ENCODE measurements around the gene BHLHE23.
"Not testable (repeated sequence)": the region's sequence is repeated elsewhere in the genome, so short reads cannot be mapped to it uniquely, and the experiment has no call there.

Gene BHLHE23

DNA sequence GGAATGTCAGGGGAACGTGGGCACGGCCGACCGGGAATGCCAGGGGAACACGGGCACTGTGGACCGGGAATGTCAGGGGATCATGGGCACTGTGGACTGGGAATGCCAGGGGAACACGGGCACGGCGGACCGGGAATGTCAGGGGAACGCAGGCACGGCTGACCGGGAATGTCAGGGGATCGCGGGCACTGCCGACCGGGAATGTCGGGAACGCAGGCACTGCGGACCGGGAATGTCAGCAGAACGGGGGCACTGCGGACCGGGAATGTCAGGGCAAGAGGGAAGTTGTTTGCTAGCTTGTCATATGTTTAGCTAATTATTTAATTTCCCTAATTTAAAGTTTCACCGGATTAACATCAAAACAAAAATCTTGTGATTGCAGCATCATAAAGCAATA is 37.4 kb upstream of the BHLHE23 start:
- no peaks in the 10 kb centered on the region for H3K27me3 ChIP-seq
- no peak overlapping the region for H3K4me3 ChIP-seq
- no peak overlapping the region for H3K9ac ChIP-seq
- no peaks in the 10 kb centered on the region for H4K20me1 ChIP-seq
- no peak overlapping the region for H3K4me2 ChIP-seq
- H3K36me3 ChIP-seq = no peaks in the 10 kb centered on the region
- H3K27ac ChIP-seq = no peak overlapping the region
- peaks cover 14% of the 10 kb centered on the region; the same call in 1 of the 2 replicates for H3K9me3 ChIP-seq
- peaks cover 26% of the 10 kb centered on the region for H3K4me1 ChIP-seq
- no peak for TF ChIP-seq Cebpa-rat (IDR thresholded peaks at IDR 0.05)

DNA sequence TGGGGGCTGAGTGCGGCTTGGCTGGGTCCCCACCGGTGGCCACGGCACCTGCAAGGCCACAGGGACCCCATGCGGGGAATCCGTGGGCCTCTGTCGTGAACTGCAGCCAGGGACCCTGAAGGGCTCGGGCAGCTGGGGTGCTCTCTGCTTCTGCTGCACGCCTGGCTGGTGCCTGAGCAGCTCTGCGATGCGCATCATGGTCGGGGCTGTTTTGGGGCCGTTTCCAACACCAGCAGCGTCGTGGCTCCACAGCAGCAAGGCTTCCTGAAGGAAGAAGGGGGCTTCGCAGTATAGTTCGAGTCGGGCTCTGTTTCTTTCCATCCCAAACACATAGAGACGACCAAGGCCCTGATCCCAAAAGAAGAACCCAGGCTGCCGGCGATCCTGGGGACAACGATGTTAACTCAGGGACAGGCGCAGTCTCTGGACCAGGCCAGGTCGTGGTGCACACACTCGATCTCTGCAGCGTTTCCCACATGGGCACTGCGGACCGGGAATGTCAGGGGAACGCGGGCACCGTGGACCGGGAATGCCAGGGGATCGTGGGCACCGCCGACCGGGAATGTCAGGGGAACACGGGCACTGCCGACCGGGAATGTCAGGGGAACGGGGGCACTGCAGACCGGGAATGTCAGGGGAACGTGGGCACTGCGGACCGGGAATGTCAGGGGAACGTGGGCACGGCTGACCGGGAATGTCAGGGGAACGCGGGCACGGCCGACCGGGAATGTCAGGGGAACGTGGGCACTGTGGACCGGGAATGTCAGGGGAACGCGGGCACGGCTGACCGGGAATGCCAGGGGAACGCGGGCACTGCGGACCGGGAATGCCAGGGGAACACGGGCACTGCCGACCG is 36.8 kb upstream of the BHLHE23 start:
- no peaks in the 10 kb centered on the region for H3K36me3 ChIP-seq
- H3K4me3 ChIP-seq = no peak overlapping the region

DNA sequence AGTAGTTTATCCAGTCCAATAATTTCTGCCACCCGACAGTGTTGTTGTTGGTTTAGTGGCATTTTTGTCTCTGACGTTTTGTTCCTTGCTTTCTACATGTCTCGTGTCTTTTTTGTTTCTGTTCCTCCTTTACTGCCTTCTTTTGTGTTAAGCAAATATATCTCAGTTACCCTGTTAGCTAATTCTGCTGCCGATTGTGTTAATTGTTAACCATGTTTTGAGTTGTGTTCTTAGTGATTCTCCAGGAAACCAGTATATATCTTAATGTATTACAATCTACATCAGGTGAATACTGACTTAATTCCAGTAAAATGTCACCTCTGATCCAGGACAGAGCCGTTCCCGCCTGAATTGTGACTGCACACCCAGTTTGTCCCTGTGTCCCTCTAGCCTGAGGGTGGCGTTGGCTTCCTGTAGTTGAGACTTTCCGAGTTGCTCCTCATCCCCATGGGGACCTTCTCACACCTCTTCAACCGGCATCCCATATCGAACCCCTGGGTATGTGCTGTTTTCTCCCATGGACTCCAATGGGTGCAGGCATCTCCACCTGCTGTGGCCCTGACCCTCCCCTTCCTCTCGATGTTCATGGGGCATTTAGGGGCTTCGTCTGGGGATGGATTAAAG is 35.8 kb upstream of the BHLHE23 start:
- H3K4me1 ChIP-seq = peaks cover 42% of the 10 kb centered on the region
- no peak for TF ChIP-seq Cebpa-rat (IDR thresholded peaks at IDR 0.05)
- H3K9ac ChIP-seq = no peak overlapping the region
- peaks cover 1% of the 10 kb centered on the region; the same call in 1 of the 2 replicates for H3K9me3 ChIP-seq
- no peak overlapping the region for H3K4me2 ChIP-seq
- no peak overlapping the region for H3K27ac ChIP-seq
- H3K27me3 ChIP-seq = no peaks in the 10 kb centered on the region
- H3K36me3 ChIP-seq = no peaks in the 10 kb centered on the region
- no peaks in the 10 kb centered on the region for H4K20me1 ChIP-seq
- H3K4me3 ChIP-seq = no peak overlapping the region

More for the DNA sequence above, 36.8 kb upstream of the BHLHE23 start:
- H4K20me1 ChIP-seq = no peaks in the 10 kb centered on the region
- H3K9me3 ChIP-seq = peaks cover 12% of the 10 kb centered on the region; the same call in 1 of the 2 replicates
- no peak overlapping the region for H3K9ac ChIP-seq
- peaks cover 33% of the 10 kb centered on the region for H3K4me1 ChIP-seq
- H3K27me3 ChIP-seq = no peaks in the 10 kb centered on the region
- H3K27ac ChIP-seq = no peak overlapping the region
- TF ChIP-seq Cebpa-rat (IDR thresholded peaks at IDR 0.05) = no peak
- peak overlapping the region; percentile 8; the same call in 1 of the 2 replicates for H3K4me2 ChIP-seq

DNA sequence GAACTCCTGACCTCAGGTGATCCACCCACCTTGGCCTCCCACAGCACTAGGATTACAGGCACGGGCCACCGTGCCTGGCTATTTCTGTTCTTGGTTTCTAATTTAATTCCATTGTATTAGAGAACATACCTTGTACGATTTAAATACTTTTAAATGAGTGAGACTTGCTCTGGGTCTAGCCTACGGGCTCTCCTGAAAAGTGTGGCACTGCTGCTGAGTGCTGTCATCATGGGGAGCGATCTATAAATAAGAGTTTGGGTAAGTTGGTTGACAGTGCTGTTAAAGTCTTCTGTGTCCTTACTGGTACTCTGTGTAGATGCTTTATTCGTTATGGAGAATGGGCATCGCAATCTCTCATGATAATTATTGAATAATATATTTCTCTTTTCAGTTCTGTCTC is 35.0 kb upstream of the BHLHE23 start:
- TF ChIP-seq Cebpa-rat (IDR thresholded peaks at IDR 0.05) = no peak
- H3K4me1 ChIP-seq = peaks cover 38% of the 10 kb centered on the region
- H3K27me3 ChIP-seq = no peaks in the 10 kb centered on the region
- no peaks in the 10 kb centered on the region for H3K36me3 ChIP-seq
- H3K4me3 ChIP-seq = no peak overlapping the region
- no peaks in the 10 kb centered on the region for H4K20me1 ChIP-seq
- H3K9ac ChIP-seq = no peak overlapping the region
- no peaks in the 10 kb centered on the region; the same call in 1 of the 2 replicates for H3K9me3 ChIP-seq
- H3K27ac ChIP-seq = no peak overlapping the region
- H3K4me2 ChIP-seq = no peak overlapping the region

DNA sequence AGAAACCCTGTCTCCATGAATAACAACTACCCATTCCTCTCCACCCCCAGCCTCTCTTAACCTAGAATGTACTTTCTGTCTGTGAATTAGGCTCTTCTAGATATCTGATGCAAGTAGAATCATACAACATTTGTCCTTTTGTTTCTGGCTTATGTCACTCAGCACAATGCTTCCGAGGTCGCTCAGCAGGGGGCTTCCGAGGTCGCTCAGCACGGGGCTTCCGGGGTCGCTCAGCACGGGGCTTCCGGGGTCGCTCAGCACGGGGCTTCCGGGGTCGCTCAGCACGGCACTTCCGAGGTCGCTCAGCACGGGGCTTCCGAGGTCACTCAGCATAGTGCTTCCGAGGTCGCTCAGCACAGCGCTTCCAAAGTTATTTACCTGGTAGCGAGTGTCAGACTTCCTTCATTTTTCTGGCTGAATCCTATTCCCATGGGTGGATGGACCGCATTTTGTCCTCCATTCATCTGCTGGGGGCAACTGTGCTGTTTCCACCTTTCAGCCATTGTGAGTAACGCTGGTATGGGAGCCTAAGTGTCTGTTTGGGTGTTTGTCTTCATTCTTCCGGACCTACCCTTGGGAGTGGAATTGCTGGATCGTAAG is 31.0 kb upstream of the BHLHE23 start:
- no peaks in the 10 kb centered on the region for H4K20me1 ChIP-seq
- H3K36me3 ChIP-seq = no peaks in the 10 kb centered on the region
- no peaks in the 10 kb centered on the region; the same call in 1 of the 2 replicates for H3K9me3 ChIP-seq
- H3K27me3 ChIP-seq = no peaks in the 10 kb centered on the region
- TF ChIP-seq Cebpa-rat (IDR thresholded peaks at IDR 0.05) = no peak
- peaks cover 48% of the 10 kb centered on the region for H3K4me1 ChIP-seq
- no peak overlapping the region for H3K4me3 ChIP-seq
- no peak overlapping the region for H3K27ac ChIP-seq
- H3K4me2 ChIP-seq = peak overlapping the region; percentile 15; the same call in 1 of the 2 replicates
- H3K9ac ChIP-seq = no peak overlapping the region

DNA sequence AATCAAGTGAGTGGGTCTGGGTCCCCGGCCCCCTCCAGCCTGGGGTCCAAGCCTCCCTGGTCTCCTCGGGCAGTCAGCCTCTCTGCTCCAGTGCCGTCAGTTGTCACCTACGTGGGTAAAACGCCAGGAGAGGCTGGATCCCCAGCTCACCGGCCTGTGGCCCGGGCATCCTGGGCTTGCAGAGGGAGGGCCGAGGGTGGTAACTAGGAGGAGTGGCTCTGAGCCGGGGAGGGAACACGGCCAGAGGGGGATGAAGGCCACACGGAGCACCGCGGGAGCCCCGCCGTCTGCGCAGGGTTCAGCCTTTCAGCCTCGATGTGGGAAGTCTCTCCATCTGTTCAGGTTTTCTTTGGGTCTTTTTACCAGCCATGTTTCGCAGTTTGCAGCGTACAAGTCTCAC is 29.5 kb upstream of the BHLHE23 start:
- Histone ChIP-seq H3K9me3 (no peaks in the 10 kb centered on the region; the same call in 1 of the 2 replicates), H3K4me3 (no peak overlapping the region), H3K9ac (no peak overlapping the region), H3K27me3 (no peaks in the 10 kb centered on the region), H3K4me2 (no peak overlapping the region), H3K27ac (no peak overlapping the region), H3K4me1 (peaks cover 60% of the 10 kb centered on the region), H4K20me1 (no peaks in the 10 kb centered on the region), H3K36me3 (no peaks in the 10 kb centered on the region)
- no peak for TF ChIP-seq Cebpa-rat (IDR thresholded peaks at IDR 0.05)

DNA sequence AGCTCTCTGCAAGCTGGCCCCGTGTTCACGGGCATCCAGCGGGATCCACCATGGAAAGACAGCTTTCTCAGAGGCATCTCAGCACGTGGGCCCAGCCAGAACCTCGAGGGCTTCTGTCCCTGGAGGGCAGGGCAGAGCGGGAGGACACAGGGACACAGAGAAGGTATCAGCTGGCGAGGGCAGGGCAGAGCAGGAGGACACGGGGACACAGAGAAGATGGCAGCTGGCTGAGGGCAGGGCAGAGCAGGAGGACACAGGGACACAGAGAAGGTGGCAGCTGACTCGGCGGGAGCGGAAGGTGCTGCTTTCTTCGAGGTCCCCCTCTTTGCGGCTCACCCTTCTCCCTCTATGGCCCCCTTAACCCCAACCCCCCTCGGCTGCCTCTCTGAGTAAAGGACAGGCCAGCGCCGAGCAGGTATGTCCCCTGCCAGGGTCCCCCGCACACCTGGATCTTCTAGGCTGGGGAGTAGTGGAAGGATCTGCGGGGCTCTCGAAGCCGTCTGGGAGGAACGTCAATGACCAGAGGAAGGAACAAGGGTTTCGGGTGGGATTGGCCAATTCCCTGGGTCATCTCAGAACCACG is 28.9 kb upstream of the BHLHE23 start:
- no peak overlapping the region for H3K4me2 ChIP-seq
- no peaks in the 10 kb centered on the region for H3K36me3 ChIP-seq
- H3K4me1 ChIP-seq = peaks cover 66% of the 10 kb centered on the region

DNA sequence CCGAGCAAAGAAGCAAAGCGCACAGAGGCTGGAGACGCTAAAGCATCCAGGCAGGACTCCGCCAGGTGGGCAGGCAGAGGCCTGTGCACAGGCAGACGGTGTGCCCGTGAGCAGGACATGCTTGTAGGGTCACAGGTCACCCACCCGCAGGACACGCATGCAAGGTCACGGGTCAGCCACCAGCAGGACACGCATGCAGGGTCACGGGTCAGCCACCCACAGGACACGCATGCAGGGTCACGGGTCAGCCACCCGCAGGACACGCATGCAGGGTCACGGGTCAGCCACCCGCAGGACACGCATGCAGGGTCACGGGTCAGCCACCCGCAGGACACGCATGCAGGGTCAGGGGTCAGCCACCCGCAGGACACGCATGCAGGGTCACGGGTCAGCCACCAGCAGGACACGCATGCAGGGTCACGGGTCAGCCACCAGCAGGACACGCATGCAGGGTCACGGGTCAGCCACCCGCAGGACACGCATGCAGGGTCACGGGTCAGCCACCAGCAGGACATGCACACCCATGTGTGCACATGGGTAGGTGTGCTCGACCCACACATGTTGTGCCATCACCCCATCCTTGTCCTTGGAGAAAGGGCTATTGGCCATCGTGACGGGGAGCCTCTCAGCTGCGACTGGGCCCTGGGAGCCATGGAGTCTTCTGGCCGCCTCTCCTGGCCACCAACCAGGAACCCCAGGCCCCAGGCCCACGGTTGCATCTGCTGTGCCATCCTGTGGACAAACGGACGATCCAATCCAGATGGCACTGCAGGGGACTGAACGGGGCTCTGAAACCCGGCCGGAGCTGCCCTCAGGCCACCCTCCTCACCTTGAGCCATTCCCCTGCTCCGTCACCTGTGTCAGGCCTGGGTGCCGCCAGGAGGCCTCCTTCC is 28.2 kb upstream of the BHLHE23 start:
- not testable (repeated sequence) for H3K4me3 ChIP-seq, H4K20me1 ChIP-seq, H3K9me3 ChIP-seq, H3K27me3 ChIP-seq, H3K36me3 ChIP-seq
- H3K4me2 ChIP-seq = peak overlapping the region; percentile 84
- H3K27ac ChIP-seq = peak overlapping the region; percentile 83; the same call in 1 of the 2 replicates
- H3K9ac ChIP-seq = peak overlapping the region; percentile 53; the same call in 1 of the 2 replicates
- H3K4me1 ChIP-seq = peaks cover 73% of the 10 kb centered on the region

More for the DNA sequence above, 28.9 kb upstream of the BHLHE23 start:
- Histone ChIP-seq H3K27me3 (no peaks in the 10 kb centered on the region), H4K20me1 (no peaks in the 10 kb centered on the region), H3K27ac (0 out of 2 replicates have a peak overlapping the region, but pooled peaks have one; percentile 9), H3K9ac (no peak overlapping the region), H3K9me3 (no peaks in the 10 kb centered on the region; the same call in 1 of the 2 replicates), H3K4me3 (no peak overlapping the region)
- TF ChIP-seq Cebpa-rat (IDR thresholded peaks at IDR 0.05) = no peak

All from BLaER1 (cell line).